ENCODE data around the gene RPGRIP1L. TPM values are rescaled to one million over a fixed set of nuclear protein-coding genes. Genes with fewer than 3 reads are reported as not detected.

The RPGRIP1L gene
- total RNA-seq, 1 experiment from 2014 or later = 12.7 TPM

- intact Hi-C loops (cut with micrococcal nuclease; ENCODE audit: unreplicated experiment) = no loop called here
- Histone ChIP-seq H3K4me1 (ENCODE audit: control insufficient read depth, insufficient read depth, low read length) (peaks cover 13% of the 10 kb centered on the region; the same call in 1 of the 2 replicates), H3K4me3 (ENCODE audit: low read depth in 2 of 2, low read length in 2 of 2) (no peak overlapping the region), H3K36me3 (ENCODE audit: control insufficient read depth, insufficient read depth, low read length) (no peaks in the 10 kb centered on the region), H3K27ac (ENCODE audit: low read length) (peak overlapping the region; percentile 12; the same call in 1 of the 2 replicates), H3K9me3 (ENCODE audit: control insufficient read depth, insufficient read depth, low read depth, low read length) (no peaks in the 10 kb centered on the region), H3K27me3 (ENCODE audit: control insufficient read depth, insufficient read depth, low read length) (no peaks in the 10 kb centered on the region)
- no peak for DNase-seq (ENCODE audit: low read depth, low spot score)
- BruUV-seq (replicated peaks) = no TSS peak
- POLR2A ChIA-PET = interaction anchor here (0.6 kb wide), 1 partner anchor 30 kb away, joined by 4 read pairs; no protein-coding TSS in a partner anchor
- no peak for ATAC-seq
- CTCF ChIA-PET = no interaction called here
- in situ Hi-C loops (cut with HindIII; ENCODE audit: low pct_unique_long_range_greater_than_20kb, low sequenced_read_pairs) = no loop called here
- TF ChIP-seq, protein P1, sequence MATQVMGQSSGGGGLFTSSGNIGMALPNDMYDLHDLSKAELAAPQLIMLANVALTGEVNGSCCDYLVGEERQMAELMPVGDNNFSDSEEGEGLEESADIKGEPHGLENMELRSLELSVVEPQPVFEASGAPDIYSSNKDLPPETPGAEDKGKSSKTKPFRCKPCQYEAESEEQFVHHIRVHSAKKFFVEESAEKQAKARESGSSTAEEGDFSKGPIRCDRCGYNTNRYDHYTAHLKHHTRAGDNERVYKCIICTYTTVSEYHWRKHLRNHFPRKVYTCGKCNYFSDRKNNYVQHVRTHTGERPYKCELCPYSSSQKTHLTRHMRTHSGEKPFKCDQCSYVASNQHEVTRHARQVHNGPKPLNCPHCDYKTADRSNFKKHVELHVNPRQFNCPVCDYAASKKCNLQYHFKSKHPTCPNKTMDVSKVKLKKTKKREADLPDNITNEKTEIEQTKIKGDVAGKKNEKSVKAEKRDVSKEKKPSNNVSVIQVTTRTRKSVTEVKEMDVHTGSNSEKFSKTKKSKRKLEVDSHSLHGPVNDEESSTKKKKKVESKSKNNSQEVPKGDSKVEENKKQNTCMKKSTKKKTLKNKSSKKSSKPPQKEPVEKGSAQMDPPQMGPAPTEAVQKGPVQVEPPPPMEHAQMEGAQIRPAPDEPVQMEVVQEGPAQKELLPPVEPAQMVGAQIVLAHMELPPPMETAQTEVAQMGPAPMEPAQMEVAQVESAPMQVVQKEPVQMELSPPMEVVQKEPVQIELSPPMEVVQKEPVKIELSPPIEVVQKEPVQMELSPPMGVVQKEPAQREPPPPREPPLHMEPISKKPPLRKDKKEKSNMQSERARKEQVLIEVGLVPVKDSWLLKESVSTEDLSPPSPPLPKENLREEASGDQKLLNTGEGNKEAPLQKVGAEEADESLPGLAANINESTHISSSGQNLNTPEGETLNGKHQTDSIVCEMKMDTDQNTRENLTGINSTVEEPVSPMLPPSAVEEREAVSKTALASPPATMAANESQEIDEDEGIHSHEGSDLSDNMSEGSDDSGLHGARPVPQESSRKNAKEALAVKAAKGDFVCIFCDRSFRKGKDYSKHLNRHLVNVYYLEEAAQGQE (IDR thresholded peaks at IDR 0.05; ENCODE audit: insufficient read depth in 1 of 2, low read depth in 2 of 2, low read length in 1 of 2) = no peak
- no peak for TF ChIP-seq SIN3A (IDR thresholded peaks at IDR 0.05; ENCODE audit: borderline replicate concordance, insufficient read depth, low read depth, low read length)
- TF ChIP-seq TCF7L2 (IDR thresholded peaks at IDR 0.05; ENCODE audit: low read depth, low read length) = no peak
- no peak for TF ChIP-seq POLR2AphosphoS5 (IDR thresholded peaks at IDR 0.05; ENCODE audit: low read depth, low read length)
- TF ChIP-seq, protein P2, sequence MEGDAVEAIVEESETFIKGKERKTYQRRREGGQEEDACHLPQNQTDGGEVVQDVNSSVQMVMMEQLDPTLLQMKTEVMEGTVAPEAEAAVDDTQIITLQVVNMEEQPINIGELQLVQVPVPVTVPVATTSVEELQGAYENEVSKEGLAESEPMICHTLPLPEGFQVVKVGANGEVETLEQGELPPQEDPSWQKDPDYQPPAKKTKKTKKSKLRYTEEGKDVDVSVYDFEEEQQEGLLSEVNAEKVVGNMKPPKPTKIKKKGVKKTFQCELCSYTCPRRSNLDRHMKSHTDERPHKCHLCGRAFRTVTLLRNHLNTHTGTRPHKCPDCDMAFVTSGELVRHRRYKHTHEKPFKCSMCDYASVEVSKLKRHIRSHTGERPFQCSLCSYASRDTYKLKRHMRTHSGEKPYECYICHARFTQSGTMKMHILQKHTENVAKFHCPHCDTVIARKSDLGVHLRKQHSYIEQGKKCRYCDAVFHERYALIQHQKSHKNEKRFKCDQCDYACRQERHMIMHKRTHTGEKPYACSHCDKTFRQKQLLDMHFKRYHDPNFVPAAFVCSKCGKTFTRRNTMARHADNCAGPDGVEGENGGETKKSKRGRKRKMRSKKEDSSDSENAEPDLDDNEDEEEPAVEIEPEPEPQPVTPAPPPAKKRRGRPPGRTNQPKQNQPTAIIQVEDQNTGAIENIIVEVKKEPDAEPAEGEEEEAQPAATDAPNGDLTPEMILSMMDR (IDR thresholded peaks at IDR 0.05) = no peak
Measured at GRCh38 chr16:53714205-53715022, 10.8 kb upstream of the RPGRIP1L start.

DNA sequence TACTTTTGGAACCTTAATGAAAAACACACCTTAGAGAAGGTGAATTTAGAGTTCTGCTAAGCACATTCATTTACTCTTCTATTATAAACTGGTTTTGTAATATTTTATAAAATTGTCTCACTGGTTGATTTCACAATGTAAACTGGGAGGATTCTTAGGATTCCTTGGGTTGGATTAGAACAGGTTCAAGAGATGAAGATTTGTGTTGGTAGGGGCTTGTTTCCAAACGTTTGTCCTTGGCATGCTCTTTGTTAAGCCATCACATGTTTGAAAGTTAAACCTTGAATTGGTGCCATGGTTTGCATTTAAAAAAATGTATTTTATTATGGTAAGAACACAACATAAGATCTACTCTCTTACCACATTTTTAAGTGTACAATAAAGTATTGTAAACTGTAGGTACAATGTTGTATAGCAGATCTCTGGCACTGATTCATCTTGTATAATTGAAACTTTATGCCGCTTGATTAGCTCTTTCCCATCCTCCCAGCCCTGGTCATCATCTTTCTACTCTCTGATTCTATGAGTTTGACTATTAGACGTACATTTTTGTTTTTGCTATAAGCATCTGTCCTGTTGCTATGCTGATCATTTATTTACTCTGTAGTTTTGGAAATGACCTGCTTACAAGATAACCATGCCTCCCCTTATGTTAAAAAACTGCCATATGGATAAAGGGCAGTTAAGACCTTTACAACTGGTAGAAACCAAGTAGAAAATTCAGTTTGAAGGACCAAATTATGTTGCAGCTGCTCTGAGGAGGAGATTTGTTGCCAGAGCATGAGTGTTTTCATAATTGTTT, 9.9 kb upstream of the RPGRIP1L start:
- in situ Hi-C loops (cut with HindIII; ENCODE audit: low pct_unique_long_range_greater_than_20kb, low sequenced_read_pairs) (no loop called here), intact Hi-C loops (cut with micrococcal nuclease; ENCODE audit: unreplicated experiment) (no loop called here)
- TF ChIP-seq, protein P2 (IDR thresholded peaks at IDR 0.05) = no peak
- TF ChIP-seq, protein P1 (IDR thresholded peaks at IDR 0.05; ENCODE audit: insufficient read depth in 1 of 2, low read depth in 2 of 2, low read length in 1 of 2) = no peak
- TF ChIP-seq TCF7L2 (IDR thresholded peaks at IDR 0.05; ENCODE audit: low read depth, low read length) = no peak
- no peak for TF ChIP-seq POLR2AphosphoS5 (IDR thresholded peaks at IDR 0.05; ENCODE audit: low read depth, low read length)
- no peak for TF ChIP-seq SIN3A (IDR thresholded peaks at IDR 0.05; ENCODE audit: borderline replicate concordance, insufficient read depth, low read depth, low read length)
- H3K27ac ChIP-seq (ENCODE audit: low read length) = peak overlapping the region; percentile 48; the same call in 1 of the 2 replicates
- ChIA-PET CTCF (no interaction called here), POLR2A (no interaction called here)
- no peaks in the 10 kb centered on the region for H3K36me3 ChIP-seq (ENCODE audit: control insufficient read depth, insufficient read depth, low read length)
- H3K9me3 ChIP-seq (ENCODE audit: control insufficient read depth, insufficient read depth, low read depth, low read length) = no peaks in the 10 kb centered on the region
- BruUV-seq (replicated peaks) = no TSS peak
- ATAC-seq (no peak), DNase-seq (ENCODE audit: low read depth, low spot score) (no peak)
- H3K4me3 ChIP-seq (ENCODE audit: low read depth in 2 of 2, low read length in 2 of 2) = no peak overlapping the region
- peaks cover 13% of the 10 kb centered on the region; the same call in 1 of the 2 replicates for H3K4me1 ChIP-seq (ENCODE audit: control insufficient read depth, insufficient read depth, low read length)
- H3K27me3 ChIP-seq (ENCODE audit: control insufficient read depth, insufficient read depth, low read length) = no peaks in the 10 kb centered on the region
